ENCODE results near the gene C11orf97.

- TF ChIP-seq POLR2AphosphoS5 (IDR thresholded peaks at IDR 0.05): no peak
- TF ChIP-seq POLR2A (IDR thresholded peaks at IDR 0.05): no peak
- TF ChIP-seq, protein P1, sequence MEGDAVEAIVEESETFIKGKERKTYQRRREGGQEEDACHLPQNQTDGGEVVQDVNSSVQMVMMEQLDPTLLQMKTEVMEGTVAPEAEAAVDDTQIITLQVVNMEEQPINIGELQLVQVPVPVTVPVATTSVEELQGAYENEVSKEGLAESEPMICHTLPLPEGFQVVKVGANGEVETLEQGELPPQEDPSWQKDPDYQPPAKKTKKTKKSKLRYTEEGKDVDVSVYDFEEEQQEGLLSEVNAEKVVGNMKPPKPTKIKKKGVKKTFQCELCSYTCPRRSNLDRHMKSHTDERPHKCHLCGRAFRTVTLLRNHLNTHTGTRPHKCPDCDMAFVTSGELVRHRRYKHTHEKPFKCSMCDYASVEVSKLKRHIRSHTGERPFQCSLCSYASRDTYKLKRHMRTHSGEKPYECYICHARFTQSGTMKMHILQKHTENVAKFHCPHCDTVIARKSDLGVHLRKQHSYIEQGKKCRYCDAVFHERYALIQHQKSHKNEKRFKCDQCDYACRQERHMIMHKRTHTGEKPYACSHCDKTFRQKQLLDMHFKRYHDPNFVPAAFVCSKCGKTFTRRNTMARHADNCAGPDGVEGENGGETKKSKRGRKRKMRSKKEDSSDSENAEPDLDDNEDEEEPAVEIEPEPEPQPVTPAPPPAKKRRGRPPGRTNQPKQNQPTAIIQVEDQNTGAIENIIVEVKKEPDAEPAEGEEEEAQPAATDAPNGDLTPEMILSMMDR (IDR thresholded peaks at IDR 0.05 in 8 of 11, conservative IDR thresholded peaks at IDR 0.05 in 3 of 11): no peak
Measured at GRCh38 chr11:94560834-94561233, 48.6 kb downstream of the C11orf97 start.

All from spleen (tissue), 7 donors.